GM19468 (cell line): ENCODE data around the gene IGF2BP1.
"Not testable (repeated sequence)": the region's sequence is repeated elsewhere in the genome, so short reads cannot be mapped to it uniquely, and the experiment has no call there.

ENCODE experiments used
- ATAC-seq: cut with Tn5 transposase; IDR thresholded peaks from one replicate; pipeline ENCODE4 v1.9.1; 2021; ENCODE audit warnings: mild to moderate bottlenecking, moderate library complexity, moderate number of reproducible peaks; ENCODE audit not compliant: unreplicated experiment; ENCODE audit errors: extremely low read depth

IGF2BP1 gene

DNA sequence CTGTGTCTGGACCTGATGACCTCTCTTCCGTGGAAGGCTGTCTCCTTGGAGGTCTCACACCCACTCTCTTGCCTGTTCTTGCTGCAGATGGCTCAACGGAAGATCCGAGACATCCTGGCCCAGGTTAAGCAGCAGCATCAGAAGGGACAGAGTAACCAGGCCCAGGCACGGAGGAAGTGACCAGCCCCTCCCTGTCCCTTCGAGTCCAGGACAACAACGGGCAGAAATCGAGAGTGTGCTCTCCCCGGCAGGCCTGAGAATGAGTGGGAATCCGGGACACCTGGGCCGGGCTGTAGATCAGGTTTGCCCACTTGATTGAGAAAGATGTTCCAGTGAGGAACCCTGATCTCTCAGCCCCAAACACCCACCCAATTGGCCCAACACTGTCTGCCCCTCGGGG, 52.1 kb downstream of the IGF2BP1 start:
- ATAC-seq, result no peak

DNA sequence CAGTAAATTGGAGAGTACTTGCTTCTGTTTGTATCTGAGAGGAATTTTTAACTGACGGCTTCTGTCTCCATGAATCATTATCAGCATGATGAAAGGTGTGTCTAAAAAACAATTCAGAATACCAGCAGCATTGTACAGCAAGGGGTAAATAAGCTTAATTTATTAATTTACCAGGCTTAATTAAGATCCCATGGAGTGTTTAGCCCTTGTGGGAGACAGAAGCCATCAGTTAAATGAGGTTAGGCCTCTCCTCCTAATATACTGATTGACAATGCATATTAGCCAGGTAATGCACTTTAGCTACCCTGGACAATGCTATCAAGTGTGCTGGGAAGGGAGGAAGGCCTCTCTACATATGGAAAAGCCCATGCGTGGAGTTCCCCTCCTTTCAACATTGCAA, 53.4 kb downstream of the IGF2BP1 start:
- ATAC-seq, result no peak

DNA sequence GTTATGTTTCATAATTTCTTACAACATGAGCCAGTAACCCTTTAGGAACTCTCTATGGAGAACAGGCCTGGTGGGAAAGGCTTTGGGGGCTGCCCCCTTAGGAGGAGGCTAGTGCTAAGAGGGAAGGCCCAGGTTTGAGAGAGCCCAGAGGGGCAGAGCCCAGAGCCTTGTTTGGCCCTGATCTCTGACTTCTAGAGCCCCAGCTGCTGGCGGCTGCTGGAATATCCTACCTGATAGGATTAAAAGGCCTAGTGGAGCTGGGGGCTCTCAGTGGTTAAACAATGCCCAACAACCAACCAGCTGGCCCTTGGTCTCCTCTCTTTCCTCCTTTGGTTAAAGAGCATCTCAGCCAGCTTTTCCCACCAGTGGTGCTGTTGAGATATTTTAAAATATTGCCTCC, 54.1 kb downstream of the IGF2BP1 start:
- ATAC-seq, result no peak

- ATAC-seq, result no peak
Observed at GRCh38 chr17:49053171-49053829, 56.1 kb downstream of the IGF2BP1 start.

GRCh38 chr17:49054342-49055092, 57.3 kb downstream of the IGF2BP1 start:
- no peak for ATAC-seq

DNA sequence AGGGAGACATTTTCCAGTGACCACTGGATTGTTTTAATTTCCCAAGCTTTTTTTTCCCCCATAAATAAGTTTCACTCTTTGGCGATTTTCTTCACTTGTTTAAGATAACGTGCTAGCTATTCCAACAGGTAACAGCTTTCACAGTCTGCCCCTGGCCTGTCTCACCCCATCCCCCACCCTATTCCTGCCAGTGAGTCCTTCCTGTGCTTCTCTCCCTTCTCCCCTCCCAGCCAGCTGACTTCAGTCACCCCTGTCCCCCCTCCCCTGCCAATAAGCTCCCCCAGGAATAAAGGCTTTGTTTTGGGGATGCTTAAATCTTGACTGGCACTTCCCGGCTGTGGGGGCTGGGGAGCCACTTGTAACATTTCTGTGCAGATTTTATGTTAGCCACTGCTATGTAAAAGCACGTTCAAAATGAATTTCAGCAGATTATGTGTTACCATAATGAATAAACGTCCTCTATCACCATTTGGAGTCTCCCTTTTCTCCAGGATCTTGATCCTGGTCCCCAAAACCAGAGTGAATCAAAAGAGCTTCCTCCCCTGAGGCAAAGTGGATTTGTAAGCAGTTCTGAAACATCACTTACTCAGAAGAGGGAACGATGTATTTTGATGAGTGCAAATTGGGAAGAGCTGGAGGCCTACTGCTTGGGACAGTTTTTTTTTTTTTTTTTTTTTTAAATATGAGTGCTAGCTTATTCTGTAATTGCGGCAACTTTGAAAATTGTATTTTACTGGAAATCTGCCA, 58.2 kb downstream of the IGF2BP1 start:
- no peak for ATAC-seq

DNA sequence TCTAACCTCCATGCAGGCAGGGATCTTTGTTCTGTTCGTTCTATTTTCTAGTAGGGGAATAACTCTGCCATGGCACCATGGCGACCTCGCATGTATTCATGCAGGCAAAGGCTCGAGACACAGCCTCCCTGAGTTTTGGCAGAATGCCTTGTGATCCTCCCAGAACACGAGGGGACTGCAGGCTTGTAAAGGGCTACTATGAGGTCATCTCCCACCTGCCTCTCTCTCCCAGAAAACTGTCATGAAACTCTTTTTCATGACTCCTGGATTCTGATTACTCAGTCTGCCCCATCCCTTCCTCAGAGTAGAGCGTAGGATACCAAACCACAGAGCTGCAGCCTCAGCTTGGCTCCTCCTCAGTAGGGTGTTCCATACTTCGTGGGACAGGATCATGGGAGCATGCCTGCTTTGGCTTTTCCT, 64.3 kb downstream of the IGF2BP1 start:
- ATAC-seq, result no peak

GRCh38 chr17:49063652-49064051, 66.5 kb downstream of the IGF2BP1 start:
- ATAC-seq, result no peak

GRCh38 chr17:49067163-49067562, 70.0 kb downstream of the IGF2BP1 start:
- ATAC-seq, result no peak

GRCh38 chr17:49069585-49070273, 72.5 kb downstream of the IGF2BP1 start:
- ATAC-seq, result no peak

DNA sequence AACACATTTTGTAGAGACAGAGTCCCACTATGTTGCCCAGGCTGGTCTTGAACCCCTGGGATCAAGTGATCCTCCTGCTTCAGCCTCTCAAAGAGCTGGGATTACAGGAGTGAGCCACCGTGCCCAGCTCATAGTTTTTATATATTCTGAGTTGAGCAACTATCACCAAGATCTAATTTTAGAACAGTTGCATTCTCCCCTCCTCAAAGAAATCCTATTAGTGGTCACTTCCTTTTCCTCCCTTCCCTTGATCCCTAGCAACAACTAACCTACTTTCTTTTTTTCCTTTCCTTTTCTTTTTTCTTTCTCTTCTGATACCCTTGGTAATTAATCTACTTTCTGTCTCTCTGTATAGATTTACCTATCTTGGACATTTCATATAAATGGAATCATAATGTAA, 73.9 kb downstream of the IGF2BP1 start:
- no peak for ATAC-seq

GRCh38 chr17:49074851-49075540, 77.8 kb downstream of the IGF2BP1 start:
- ATAC-seq, result no peak

- ATAC-seq, result no peak
Observed at GRCh38 chr17:49076573-49077384, 79.6 kb downstream of the IGF2BP1 start.

- ATAC-seq, result no peak
Observed at GRCh38 chr17:49078248-49078647, 81.1 kb downstream of the IGF2BP1 start.

GRCh38 chr17:49079840-49080663, 82.9 kb downstream of the IGF2BP1 start:
- no peak for ATAC-seq

DNA sequence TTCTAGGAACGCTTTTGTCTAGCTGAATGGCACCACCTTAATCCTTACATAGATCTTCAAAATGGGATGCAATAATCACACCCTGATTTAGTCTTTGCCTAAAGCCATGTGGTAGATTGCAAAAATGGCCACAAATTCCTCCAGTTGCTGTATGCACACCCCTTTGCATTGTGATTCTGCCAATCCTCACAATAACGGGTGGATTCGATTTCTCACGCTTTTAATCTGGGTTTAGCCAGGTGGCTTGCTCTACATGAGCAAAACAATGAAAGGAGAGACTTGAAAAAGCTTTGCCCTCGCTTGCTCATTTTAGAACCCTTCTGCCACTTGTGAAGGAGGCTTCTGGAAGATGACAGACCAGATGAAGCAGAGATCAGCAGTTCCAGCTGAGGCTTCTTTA, 85.0 kb downstream of the IGF2BP1 start:
- ATAC-seq, result no peak

GRCh38 chr17:49085046-49085445, 87.9 kb downstream of the IGF2BP1 start:
- ATAC-seq, result not testable (repeated sequence)

- no peak for ATAC-seq
Observed at GRCh38 chr17:49085565-49086315, 88.6 kb downstream of the IGF2BP1 start.
